GM23248 (cell line): ENCODE results near the gene CREBBP.

Experiments used
- EZH2 ChIP-seq: fragments of 200-600 bp; sonication (generic); IDR thresholded peaks from 2 replicates; pipeline ENCODE4 v1.6.1; 2018; ENCODE audit warnings: antibody characterized with exemption, mild to moderate bottlenecking; ENCODE audit not compliant: insufficient read depth, poor library complexity, severe bottlenecking
- EZH2phosphoT487 ChIP-seq: fragments of 200-600 bp; sonication (generic); IDR thresholded peaks from 2 replicates; pipeline ENCODE4 v1.6.1; 2018; ENCODE audit warnings: antibody characterized with exemption, moderate library complexity, mild to moderate bottlenecking, low read depth; ENCODE audit not compliant: insufficient read depth

DNA sequence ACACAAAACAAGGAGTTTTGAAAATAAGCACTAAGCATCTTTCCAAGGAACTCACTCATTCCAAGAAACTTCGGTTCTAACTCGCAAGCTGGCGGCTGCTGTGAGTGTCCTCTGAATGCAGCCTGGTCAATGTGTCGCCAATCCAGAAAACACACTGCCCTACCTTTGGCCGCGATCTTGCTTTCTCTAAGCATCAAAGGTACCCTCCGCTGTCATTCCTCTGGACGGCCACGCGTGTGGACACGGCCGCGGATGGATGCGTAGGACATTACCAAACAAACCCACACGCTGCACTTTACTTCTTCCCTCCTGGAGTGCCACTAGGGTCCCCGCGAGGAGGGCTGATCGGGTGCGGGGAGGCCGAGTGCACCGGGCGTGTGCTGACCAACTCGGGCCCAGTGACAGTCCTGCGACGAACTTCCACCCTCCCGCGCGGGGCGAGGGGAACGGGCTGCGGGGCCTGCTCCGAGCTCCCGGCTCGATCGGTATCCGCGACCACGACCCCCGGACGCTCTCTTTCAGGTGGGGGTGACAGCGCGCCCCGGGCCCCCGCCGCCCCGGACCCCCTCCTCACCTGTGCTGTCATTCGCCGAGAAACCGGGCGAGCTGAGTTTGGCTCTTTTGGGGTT is 1.1 kb downstream of the CREBBP start:
- TF ChIP-seq EZH2 (no peak), EZH2phosphoT487 (no peak)
